Stimulated activated naive CD8-positive, alpha-beta T cell treated with anti-CD3 and anti-CD28 coated beads, Interleukin-15, Interleukin-2, amounts not matched to agents 100 ng/mL and 50 ng/mL, for 24 hours (primary cell): ENCODE results near the gene RIPK4.
"Not testable (repeated sequence)": the region's sequence is repeated elsewhere in the genome, so short reads cannot be mapped to it uniquely, and the experiment has no call there.

Experiments
- H3K27ac Mint-ChIP-seq: one replicate; pipeline ENCODE4 v1.8.0; 2021; ENCODE audit warnings: mild to moderate bottlenecking, mixed read lengths
- H3K27me3 Mint-ChIP-seq: one replicate; pipeline ENCODE4 v1.8.0; 2021; ENCODE audit warnings: mixed read lengths
- H3K36me3 Mint-ChIP-seq: one replicate; pipeline ENCODE4 v1.8.0; 2021; ENCODE audit warnings: low read depth, mixed read lengths
- H3K4me1 Mint-ChIP-seq: one replicate; pipeline ENCODE4 v1.8.0; 2021; ENCODE audit warnings: low read depth, mixed read lengths
- H3K4me3 Mint-ChIP-seq: one replicate; pipeline ENCODE4 v1.8.0; 2021; ENCODE audit warnings: mild to moderate bottlenecking, mixed read lengths
- H3K9me3 Mint-ChIP-seq: one replicate; pipeline ENCODE4 v1.8.0; 2021; ENCODE audit warnings: mixed read lengths

Gene RIPK4

GRCh38 chr21:41716751-41717150 lies 50.1 kb downstream of the RIPK4 start:
- no peaks in the 10 kb centered on the region for H3K36me3 Mint-ChIP-seq
- H3K27ac Mint-ChIP-seq = no peak overlapping the region
- H3K27me3 Mint-ChIP-seq = peaks cover 26% of the 10 kb centered on the region
- H3K4me1 Mint-ChIP-seq = no peaks in the 10 kb centered on the region
- no peak overlapping the region for H3K4me3 Mint-ChIP-seq
- no peaks in the 10 kb centered on the region for H3K9me3 Mint-ChIP-seq

- H3K4me3 Mint-ChIP-seq = no peak overlapping the region
- H3K27me3 Mint-ChIP-seq = peaks cover 33% of the 10 kb centered on the region
- no peaks in the 10 kb centered on the region for H3K36me3 Mint-ChIP-seq
- no peaks in the 10 kb centered on the region for H3K4me1 Mint-ChIP-seq
- H3K9me3 Mint-ChIP-seq = no peaks in the 10 kb centered on the region
- no peak overlapping the region for H3K27ac Mint-ChIP-seq
Observed at GRCh38 chr21:41715649-41716281, 51.1 kb downstream of the RIPK4 start.

GRCh38 chr21:41714299-41714865 lies 52.5 kb downstream of the RIPK4 start:
- not testable (repeated sequence) for H3K4me1 Mint-ChIP-seq, H3K9me3 Mint-ChIP-seq, H3K27ac Mint-ChIP-seq, H3K4me3 Mint-ChIP-seq, H3K36me3 Mint-ChIP-seq
- H3K27me3 Mint-ChIP-seq = peaks cover 33% of the 10 kb centered on the region

GRCh38 chr21:41713495-41714281 lies 53.2 kb downstream of the RIPK4 start:
- Mint-ChIP-seq H3K27me3 (peaks cover 33% of the 10 kb centered on the region), H3K4me1 (no peaks in the 10 kb centered on the region), H3K9me3 (no peaks in the 10 kb centered on the region), H3K27ac (no peak overlapping the region), H3K36me3 (no peaks in the 10 kb centered on the region), H3K4me3 (no peak overlapping the region)

GRCh38 chr21:41712730-41713129 lies 54.1 kb downstream of the RIPK4 start:
- H3K27me3 Mint-ChIP-seq = peaks cover 36% of the 10 kb centered on the region
- H3K9me3 Mint-ChIP-seq = no peaks in the 10 kb centered on the region
- no peak overlapping the region for H3K27ac Mint-ChIP-seq
- H3K4me1 Mint-ChIP-seq = no peaks in the 10 kb centered on the region
- no peak overlapping the region for H3K4me3 Mint-ChIP-seq
- no peaks in the 10 kb centered on the region for H3K36me3 Mint-ChIP-seq

GRCh38 chr21:41712201-41712600 lies 54.7 kb downstream of the RIPK4 start:
- peaks cover 4% of the 10 kb centered on the region for H3K4me1 Mint-ChIP-seq
- H3K4me3 Mint-ChIP-seq = no peak overlapping the region
- H3K36me3 Mint-ChIP-seq = no peaks in the 10 kb centered on the region
- H3K27me3 Mint-ChIP-seq = peaks cover 40% of the 10 kb centered on the region
- peaks cover 4% of the 10 kb centered on the region for H3K9me3 Mint-ChIP-seq
- no peak overlapping the region for H3K27ac Mint-ChIP-seq

- peaks cover 11% of the 10 kb centered on the region for H3K9me3 Mint-ChIP-seq
- H3K36me3 Mint-ChIP-seq = peaks cover 4% of the 10 kb centered on the region
- no peak overlapping the region for H3K27ac Mint-ChIP-seq
- peaks cover 45% of the 10 kb centered on the region for H3K27me3 Mint-ChIP-seq
- H3K4me3 Mint-ChIP-seq = no peak overlapping the region
- H3K4me1 Mint-ChIP-seq = peaks cover 11% of the 10 kb centered on the region
Observed at GRCh38 chr21:41711416-41712007, 55.3 kb downstream of the RIPK4 start.

GRCh38 chr21:41710823-41711160 lies 56.1 kb downstream of the RIPK4 start:
- Mint-ChIP-seq H3K4me1 (peaks cover 12% of the 10 kb centered on the region), H3K4me3 (no peak overlapping the region), H3K36me3 (peaks cover 4% of the 10 kb centered on the region), H3K9me3 (peaks cover 12% of the 10 kb centered on the region), H3K27me3 (peaks cover 43% of the 10 kb centered on the region), H3K27ac (no peak overlapping the region)

- Mint-ChIP-seq H3K27ac (no peak overlapping the region), H3K9me3 (peaks cover 12% of the 10 kb centered on the region), H3K36me3 (peaks cover 4% of the 10 kb centered on the region), H3K27me3 (peaks cover 44% of the 10 kb centered on the region), H3K4me1 (peaks cover 12% of the 10 kb centered on the region), H3K4me3 (no peak overlapping the region)
Observed at GRCh38 chr21:41709965-41710822, 56.7 kb downstream of the RIPK4 start.

- H3K9me3 Mint-ChIP-seq = peaks cover 12% of the 10 kb centered on the region
- no peak overlapping the region for H3K27ac Mint-ChIP-seq
- peaks cover 35% of the 10 kb centered on the region for H3K27me3 Mint-ChIP-seq
- H3K4me3 Mint-ChIP-seq = no peak overlapping the region
- peaks cover 12% of the 10 kb centered on the region for H3K4me1 Mint-ChIP-seq
- peaks cover 4% of the 10 kb centered on the region for H3K36me3 Mint-ChIP-seq
Observed at GRCh38 chr21:41709166-41709565, 57.7 kb downstream of the RIPK4 start.

GRCh38 chr21:41707960-41708330 lies 58.9 kb downstream of the RIPK4 start:
- Mint-ChIP-seq H3K27ac (no peak overlapping the region), H3K27me3 (peaks cover 34% of the 10 kb centered on the region), H3K4me3 (no peak overlapping the region), H3K36me3 (peaks cover 4% of the 10 kb centered on the region), H3K9me3 (peaks cover 12% of the 10 kb centered on the region), H3K4me1 (peaks cover 12% of the 10 kb centered on the region)

- Mint-ChIP-seq H3K9me3 (peaks cover 12% of the 10 kb centered on the region), H3K27ac (no peak overlapping the region), H3K36me3 (peaks cover 4% of the 10 kb centered on the region), H3K4me1 (peaks cover 12% of the 10 kb centered on the region), H3K27me3 (peaks cover 29% of the 10 kb centered on the region), H3K4me3 (no peak overlapping the region)
Observed at GRCh38 chr21:41707231-41707959, 59.5 kb downstream of the RIPK4 start.

- peaks cover 12% of the 10 kb centered on the region for H3K9me3 Mint-ChIP-seq
- H3K27ac Mint-ChIP-seq = peak overlapping the region; percentile 60
- peaks cover 25% of the 10 kb centered on the region for H3K27me3 Mint-ChIP-seq
- H3K4me3 Mint-ChIP-seq = peak overlapping the region; percentile 14
- H3K4me1 Mint-ChIP-seq = peaks cover 12% of the 10 kb centered on the region
- H3K36me3 Mint-ChIP-seq = peaks cover 4% of the 10 kb centered on the region
Observed at GRCh38 chr21:41706678-41707077, 60.2 kb downstream of the RIPK4 start.

GRCh38 chr21:41706263-41706639 lies 60.6 kb downstream of the RIPK4 start:
- Mint-ChIP-seq H3K4me1 (peaks cover 12% of the 10 kb centered on the region), H3K36me3 (peaks cover 4% of the 10 kb centered on the region), H3K27me3 (peaks cover 21% of the 10 kb centered on the region), H3K27ac (no peak overlapping the region), H3K4me3 (no peak overlapping the region), H3K9me3 (peaks cover 12% of the 10 kb centered on the region)
